ENCODE data around the gene CPNE6.

DNA sequence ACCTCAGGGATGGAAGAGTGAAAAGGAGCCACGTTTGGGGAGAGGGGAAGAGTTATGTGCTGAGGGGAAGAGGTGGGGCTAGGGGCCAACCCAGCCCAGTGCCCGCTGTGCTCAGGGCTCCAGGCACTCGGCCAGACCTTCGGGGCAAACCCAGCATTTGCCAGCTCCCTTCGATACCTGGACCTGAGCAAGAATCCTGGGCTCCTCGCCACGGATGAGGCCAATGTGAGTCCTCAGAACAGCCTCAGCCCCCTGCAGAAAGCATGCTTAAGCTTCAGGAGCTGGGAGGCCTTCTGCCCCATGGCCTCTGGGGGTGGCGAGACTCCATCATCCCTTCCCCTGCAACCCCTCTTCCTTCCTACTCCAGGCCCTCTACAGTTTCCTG is 14.6 kb upstream of the CPNE6 start:
- TF ChIP-seq GATA2 (IDR thresholded peaks at IDR 0.05; ENCODE audit: low read depth, low read length) (no peak), GATA3 (IDR thresholded peaks at IDR 0.05; ENCODE audit: low read depth, low read length) (no peak)

All from SH-SY5Y (cell line).